Rectal smooth muscle tissue (tissue), 1 donor: Measurements from ENCODE around the gene SECISBP2.

Experiments used
- H3K27ac ChIP-seq: one replicate; pipeline ENCODE4 v1.7.0; 2013; ENCODE audit warnings: low read depth, low read length, inconsistent platforms
- H3K27me3 ChIP-seq: one replicate; pipeline ENCODE4 v1.7.0; 2013; ENCODE audit warnings: low read length; ENCODE audit not compliant: control insufficient read depth, insufficient read depth
- H3K36me3 ChIP-seq: one replicate; pipeline ENCODE4 v1.7.0; 2013; ENCODE audit warnings: low read length; ENCODE audit not compliant: control insufficient read depth, insufficient read depth
- H3K4me1 ChIP-seq: one replicate; pipeline ENCODE4 v1.7.0; 2013; ENCODE audit warnings: low read length; ENCODE audit not compliant: control insufficient read depth, insufficient read depth
- H3K4me3 ChIP-seq: one replicate; pipeline ENCODE4 v1.7.0; 2013; ENCODE audit warnings: low read length
- H3K9ac ChIP-seq: one replicate; pipeline ENCODE4 v1.7.0; 2013; ENCODE audit warnings: low read length

Gene SECISBP2

DNA sequence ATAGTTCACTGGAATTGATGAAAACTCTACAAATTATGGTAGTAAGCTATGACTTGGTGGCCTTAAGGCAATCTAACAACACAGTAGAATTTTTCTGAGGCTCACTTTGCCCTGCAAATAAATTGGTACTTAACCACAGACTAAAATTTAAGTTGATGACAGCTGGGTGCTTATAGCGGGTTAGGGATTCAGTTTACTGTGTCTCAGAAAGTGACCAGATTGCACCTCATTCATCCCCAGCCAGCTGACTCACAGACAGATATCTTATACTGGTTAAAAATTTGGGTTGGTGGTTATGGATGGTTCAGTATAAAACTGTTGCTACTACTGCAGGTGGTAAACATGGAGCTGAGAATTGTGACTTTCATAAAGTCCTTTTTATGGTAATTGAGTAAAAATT is 4.5 kb upstream of the SECISBP2 start:
- no peak overlapping the region for H3K4me3 ChIP-seq
- H3K27me3 ChIP-seq, result no peaks in the 10 kb centered on the region
- H3K27ac ChIP-seq, result no peak overlapping the region
- peaks cover 12% of the 10 kb centered on the region for H3K4me1 ChIP-seq
- H3K9ac ChIP-seq, result no peak overlapping the region
- H3K36me3 ChIP-seq, result no peaks in the 10 kb centered on the region

DNA sequence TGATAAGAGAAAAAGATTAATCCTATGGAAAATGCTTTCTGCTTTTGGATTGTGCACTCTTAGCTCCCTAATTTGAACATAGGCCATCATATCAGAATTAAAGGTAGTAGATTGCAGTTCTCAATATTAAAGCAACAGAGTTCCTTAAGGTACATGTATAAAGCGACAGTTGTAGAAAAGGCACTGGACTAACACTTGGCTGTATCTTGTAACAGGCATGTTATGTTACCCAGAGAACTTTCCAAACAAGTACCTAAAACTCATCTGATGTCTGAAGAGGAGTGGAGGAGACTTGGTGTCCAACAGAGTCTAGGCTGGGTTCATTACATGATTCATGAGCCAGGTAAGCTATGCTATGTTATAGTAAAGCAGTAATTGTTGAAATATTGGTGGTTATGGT is 3.3 kb upstream of the SECISBP2 start:
- H3K4me3 ChIP-seq, result no peak overlapping the region
- H3K27ac ChIP-seq, result no peak overlapping the region
- no peak overlapping the region for H3K9ac ChIP-seq
- peaks cover 16% of the 10 kb centered on the region for H3K4me1 ChIP-seq
- H3K36me3 ChIP-seq, result no peaks in the 10 kb centered on the region
- H3K27me3 ChIP-seq, result no peaks in the 10 kb centered on the region

DNA sequence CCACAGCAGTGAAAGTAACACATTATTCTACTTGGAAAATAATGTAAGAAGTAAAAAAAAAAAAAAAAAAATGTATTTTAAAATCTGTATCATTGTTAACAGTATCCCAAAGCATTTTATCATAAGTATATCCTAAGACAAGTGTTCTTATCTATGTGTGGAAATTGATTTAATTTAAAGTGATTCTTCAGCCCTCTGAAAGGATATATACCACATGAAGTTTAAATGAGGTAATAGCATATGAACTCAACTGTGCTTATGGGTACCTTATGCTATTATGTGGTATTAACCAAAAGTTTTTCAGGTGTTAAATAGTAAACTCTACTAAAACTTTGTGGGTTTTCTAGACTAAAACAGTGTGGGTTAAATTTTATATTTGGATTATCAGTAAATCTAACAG is 2.8 kb upstream of the SECISBP2 start:
- H3K27me3 ChIP-seq, result no peaks in the 10 kb centered on the region
- H3K27ac ChIP-seq, result no peak overlapping the region
- H3K9ac ChIP-seq, result no peak overlapping the region
- no peak overlapping the region for H3K4me3 ChIP-seq
- no peaks in the 10 kb centered on the region for H3K36me3 ChIP-seq
- peaks cover 16% of the 10 kb centered on the region for H3K4me1 ChIP-seq

DNA sequence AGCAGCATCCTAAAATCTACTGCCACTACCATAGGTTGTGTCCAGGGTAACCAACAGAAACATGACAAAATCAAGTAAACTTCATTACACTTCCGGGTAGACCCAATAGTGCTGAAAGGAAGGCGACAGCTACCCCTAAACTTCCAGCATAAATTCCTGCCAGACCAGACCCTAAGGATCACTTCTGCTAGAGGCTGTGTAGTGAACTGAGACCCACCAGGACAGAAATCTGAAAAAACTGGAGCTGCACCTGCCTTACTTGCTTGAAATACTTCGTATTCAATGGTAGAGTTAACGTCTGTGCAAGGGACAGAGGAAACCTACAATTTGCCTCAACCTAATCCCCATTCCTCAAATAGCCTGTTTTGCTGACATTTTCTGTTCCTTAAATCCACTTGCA is 1.0 kb upstream of the SECISBP2 start:
- H3K4me1 ChIP-seq, result peaks cover 10% of the 10 kb centered on the region
- H3K9ac ChIP-seq, result no peak overlapping the region
- no peak overlapping the region for H3K27ac ChIP-seq
- H3K4me3 ChIP-seq, result no peak overlapping the region
- no peaks in the 10 kb centered on the region for H3K27me3 ChIP-seq
- no peaks in the 10 kb centered on the region for H3K36me3 ChIP-seq

DNA sequence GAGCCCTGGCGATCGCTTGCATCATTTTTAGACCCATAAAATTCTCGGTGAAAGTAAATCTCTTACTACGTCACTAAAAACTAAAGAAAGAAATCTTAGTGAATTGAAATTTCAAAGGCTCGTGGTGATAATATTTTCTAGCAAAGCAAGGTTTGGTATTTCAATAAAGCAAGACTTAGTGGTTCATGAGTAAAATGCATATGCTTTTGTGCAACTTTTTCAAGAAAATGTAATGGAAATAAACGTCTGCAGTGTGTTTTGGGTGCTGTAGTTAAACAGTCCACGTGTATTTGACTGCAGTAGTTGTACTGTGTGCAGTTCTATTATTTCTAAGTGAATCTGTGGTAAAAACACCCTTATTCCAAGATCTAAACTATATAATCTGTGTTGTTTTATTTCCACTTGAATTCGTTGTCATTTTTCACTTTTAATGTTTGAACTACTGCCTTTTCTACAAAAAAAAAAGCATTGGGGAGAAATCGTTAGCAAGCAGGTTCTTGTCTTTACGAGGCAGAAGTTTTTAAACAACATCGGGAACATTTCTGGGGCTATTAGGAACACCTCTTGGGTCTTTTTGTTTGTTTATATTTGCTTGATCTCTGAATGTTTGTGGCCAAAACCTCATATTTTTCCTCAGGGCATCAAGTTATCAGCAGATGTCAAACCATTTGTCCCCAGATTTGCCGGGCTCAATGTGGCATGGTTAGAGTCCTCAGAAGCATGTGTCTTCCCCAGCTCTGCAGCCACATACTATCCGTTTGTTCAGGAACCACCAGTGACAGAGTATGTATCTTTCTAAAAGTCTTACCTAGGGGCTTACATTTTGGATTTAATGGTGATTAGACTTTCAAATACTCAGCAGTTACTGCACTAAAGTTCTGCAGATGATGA is 960 bp downstream of the SECISBP2 start:
- peak overlapping the region; percentile 93 for H3K4me3 ChIP-seq
- H3K27me3 ChIP-seq, result no peaks in the 10 kb centered on the region
- H3K27ac ChIP-seq, result peak overlapping the region; percentile 100
- H3K36me3 ChIP-seq, result no peaks in the 10 kb centered on the region
- H3K4me1 ChIP-seq, result peaks cover 12% of the 10 kb centered on the region
- peak overlapping the region; percentile 59 for H3K9ac ChIP-seq

DNA sequence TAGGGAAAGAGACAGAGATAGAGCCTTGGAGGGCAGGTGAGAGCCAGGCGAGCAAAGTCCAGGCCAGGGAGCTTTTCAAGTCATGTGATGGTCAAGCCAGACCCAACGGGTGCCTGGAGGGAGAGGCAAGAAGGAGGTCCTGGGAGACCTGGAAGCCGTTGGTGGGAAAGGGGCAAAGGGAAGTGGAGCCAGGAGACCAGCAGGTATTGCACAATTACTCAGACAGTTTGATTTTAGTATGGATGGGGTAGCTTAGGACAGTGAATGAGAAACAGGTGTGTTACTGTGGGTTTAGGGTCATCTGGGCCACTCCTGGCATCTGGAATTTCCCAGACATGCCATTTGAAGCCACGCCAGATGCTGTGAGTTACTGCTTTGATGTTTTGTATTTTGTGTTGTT is 5.1 kb downstream of the SECISBP2 start:
- Histone ChIP-seq H3K9ac (no peak overlapping the region), H3K4me1 (peaks cover 12% of the 10 kb centered on the region), H3K4me3 (no peak overlapping the region), H3K27ac (no peak overlapping the region), H3K36me3 (peaks cover 7% of the 10 kb centered on the region), H3K27me3 (no peaks in the 10 kb centered on the region)

DNA sequence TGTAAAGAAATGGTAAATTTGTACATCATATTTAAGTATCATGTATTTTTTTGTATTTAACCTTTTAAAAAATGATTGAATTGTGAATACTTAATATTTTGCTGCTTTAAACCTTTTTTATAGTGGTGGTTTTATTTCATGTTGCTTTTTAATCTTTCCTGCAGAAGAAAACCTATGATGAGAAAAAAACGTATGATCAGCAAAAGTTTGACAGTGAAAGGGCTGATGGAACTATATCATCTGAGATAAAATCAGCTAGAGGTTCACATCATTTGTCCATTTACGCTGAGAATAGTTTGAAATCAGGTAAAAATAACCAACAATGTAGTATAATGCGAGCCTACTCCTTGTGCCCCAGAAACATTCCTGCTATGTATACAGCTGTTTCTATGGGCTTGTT is 7.4 kb downstream of the SECISBP2 start:
- H3K4me1 ChIP-seq, result peaks cover 2% of the 10 kb centered on the region
- H3K9ac ChIP-seq, result no peak overlapping the region
- H3K4me3 ChIP-seq, result no peak overlapping the region
- no peaks in the 10 kb centered on the region for H3K27me3 ChIP-seq
- no peak overlapping the region for H3K27ac ChIP-seq
- H3K36me3 ChIP-seq, result peaks cover 12% of the 10 kb centered on the region

DNA sequence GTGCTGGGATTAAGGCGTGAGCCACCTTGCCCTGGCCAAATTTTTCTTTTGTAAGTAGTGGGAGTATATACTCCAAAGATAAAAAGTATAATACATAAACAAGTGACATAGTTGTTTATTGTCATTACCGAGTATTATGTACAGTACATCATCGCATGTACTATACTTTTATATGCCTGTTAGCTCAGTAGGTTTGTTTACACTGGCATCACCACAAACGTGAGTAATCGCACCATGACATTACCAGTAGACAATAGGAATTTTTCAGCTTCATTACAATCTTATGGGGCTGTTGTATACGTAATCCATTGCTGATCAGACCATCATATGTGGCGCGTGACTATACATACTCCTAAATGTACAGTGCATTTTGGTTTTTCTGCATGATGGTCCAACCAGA is 9.8 kb downstream of the SECISBP2 start:
- H3K27me3 ChIP-seq, result no peaks in the 10 kb centered on the region
- no peak overlapping the region for H3K4me3 ChIP-seq
- H3K36me3 ChIP-seq, result peaks cover 21% of the 10 kb centered on the region
- H3K27ac ChIP-seq, result no peak overlapping the region
- no peak overlapping the region for H3K9ac ChIP-seq
- peaks cover 2% of the 10 kb centered on the region for H3K4me1 ChIP-seq

DNA sequence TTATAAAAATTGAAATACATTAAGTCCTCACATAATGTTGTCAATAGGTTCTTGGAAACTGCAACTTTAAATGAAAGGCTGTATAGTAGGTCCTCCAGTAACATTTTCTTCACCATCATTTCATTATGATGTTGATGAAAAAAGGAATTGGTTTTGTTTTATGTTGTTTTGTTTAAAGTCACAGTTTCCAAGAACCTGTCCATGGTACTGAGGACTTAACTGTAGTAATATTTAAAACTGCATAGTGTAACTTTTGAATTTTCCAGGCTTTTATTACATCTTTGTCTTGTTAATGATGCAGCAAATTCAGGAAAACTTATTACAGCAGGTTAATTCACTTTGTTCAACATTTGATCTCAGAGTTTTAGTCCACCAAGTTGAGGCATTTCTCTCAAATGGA is 11.6 kb downstream of the SECISBP2 start:
- Histone ChIP-seq H3K9ac (no peak overlapping the region), H3K4me3 (no peak overlapping the region), H3K27ac (no peak overlapping the region), H3K36me3 (peaks cover 30% of the 10 kb centered on the region), H3K4me1 (no peaks in the 10 kb centered on the region), H3K27me3 (no peaks in the 10 kb centered on the region)

DNA sequence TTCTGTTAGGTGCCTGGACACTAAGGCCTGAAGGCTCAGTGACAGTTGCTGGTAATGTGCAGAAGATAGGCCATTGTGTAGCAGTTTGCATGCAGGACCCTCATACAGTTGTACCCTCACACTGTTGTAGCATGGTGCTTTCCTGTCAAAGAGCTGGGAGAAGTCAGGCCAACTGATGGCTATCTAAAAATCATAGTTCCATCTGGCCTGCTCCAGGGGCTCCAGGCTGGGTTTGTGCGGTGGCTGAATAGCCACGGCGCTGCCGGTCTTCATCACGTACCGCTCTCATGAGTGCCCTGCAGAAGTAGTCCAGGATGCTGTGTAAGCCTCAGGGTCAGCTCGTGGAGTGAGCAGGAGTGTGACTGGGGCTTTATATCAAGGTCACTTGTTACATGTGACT is 12.2 kb downstream of the SECISBP2 start:
- Histone ChIP-seq H3K27me3 (no peaks in the 10 kb centered on the region), H3K4me3 (no peak overlapping the region), H3K36me3 (peaks cover 30% of the 10 kb centered on the region), H3K4me1 (no peaks in the 10 kb centered on the region), H3K27ac (no peak overlapping the region), H3K9ac (no peak overlapping the region)

DNA sequence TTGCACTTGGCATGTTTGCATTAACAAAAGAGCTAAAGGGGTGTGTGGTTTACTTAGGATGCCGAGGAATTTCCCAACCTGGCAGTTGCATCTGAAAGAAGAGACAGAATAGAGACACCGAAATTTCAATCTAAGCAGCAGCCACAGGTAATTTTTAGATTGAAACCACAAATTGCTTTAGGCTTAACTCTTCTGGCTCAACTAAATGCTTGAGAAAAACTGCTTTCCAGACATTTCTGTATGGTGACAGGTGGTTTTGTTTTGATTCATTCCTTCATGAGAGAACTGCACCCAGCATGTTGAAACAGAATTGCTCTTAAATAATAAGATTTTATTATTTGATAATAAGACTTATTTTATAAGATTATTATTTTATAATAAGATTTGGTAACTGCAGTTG is 21.5 kb downstream of the SECISBP2 start:
- no peaks in the 10 kb centered on the region for H3K27me3 ChIP-seq
- no peaks in the 10 kb centered on the region for H3K4me1 ChIP-seq
- peaks cover 16% of the 10 kb centered on the region for H3K36me3 ChIP-seq
- H3K4me3 ChIP-seq, result no peak overlapping the region
- no peak overlapping the region for H3K9ac ChIP-seq
- no peak overlapping the region for H3K27ac ChIP-seq

DNA sequence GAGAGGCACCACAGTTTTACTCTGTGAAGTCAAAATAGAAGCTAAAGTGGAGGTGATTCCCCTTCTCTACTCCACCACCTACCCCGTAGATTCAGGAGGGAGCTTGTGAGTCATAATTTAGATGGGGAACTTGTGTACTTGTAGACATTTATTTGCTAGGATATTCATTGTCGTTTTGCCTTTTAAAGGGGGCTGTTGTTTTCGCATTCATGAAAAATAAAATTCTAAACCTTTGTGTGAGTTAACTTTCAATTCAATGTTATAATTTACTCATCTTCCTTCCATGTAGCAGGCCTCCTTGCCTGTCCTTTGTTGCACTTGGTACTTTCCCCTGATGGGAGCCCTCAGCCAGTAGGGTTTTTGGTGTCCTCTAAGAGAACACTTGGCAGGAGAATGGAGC is 22.0 kb downstream of the SECISBP2 start:
- H3K4me1 ChIP-seq, result no peaks in the 10 kb centered on the region
- H3K9ac ChIP-seq, result no peak overlapping the region
- peaks cover 16% of the 10 kb centered on the region for H3K36me3 ChIP-seq
- no peak overlapping the region for H3K27ac ChIP-seq
- no peak overlapping the region for H3K4me3 ChIP-seq
- no peaks in the 10 kb centered on the region for H3K27me3 ChIP-seq

DNA sequence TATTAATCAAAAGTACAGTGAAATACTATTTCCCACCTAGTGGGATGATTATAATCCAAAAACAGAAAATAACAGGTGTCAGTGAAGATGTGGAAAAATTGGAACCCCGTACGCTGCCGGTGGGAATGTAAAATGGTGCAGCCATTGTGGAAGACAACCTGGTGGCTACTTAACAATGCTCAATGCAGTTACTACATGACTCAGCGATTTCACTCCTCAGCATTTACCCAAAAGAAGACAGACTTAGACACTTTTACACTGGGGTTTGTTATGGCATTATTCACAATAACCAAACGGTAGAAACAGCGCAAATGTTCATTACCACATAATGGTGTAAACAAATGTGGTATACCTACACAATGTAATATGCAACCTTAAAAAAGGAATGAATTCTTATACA is 23.9 kb downstream of the SECISBP2 start:
- no peaks in the 10 kb centered on the region for H3K4me1 ChIP-seq
- no peak overlapping the region for H3K27ac ChIP-seq
- no peak overlapping the region for H3K9ac ChIP-seq
- peaks cover 25% of the 10 kb centered on the region for H3K36me3 ChIP-seq
- H3K27me3 ChIP-seq, result no peaks in the 10 kb centered on the region
- no peak overlapping the region for H3K4me3 ChIP-seq
